SK-N-SH (cell line): Measurements from ENCODE around the gene SNCAIP. TPM values are rescaled to one million over a fixed set of nuclear protein-coding genes. Genes with fewer than 3 reads are reported as not detected.

Experiments
- CTCF ChIA-PET: fragments of 300-600, 350-600 bp; formaldehyde crosslinking; extraction: SDS; loops from one replicate; lab custom pipeline; 2021; lab: Yijun Ruan, JAX
- POLR2A ChIA-PET: fragments of 350-600 bp; sonication (Branson Sonifier 250); formaldehyde crosslinking; extraction: SDS; loops from one replicate; lab custom pipeline; 2020; ENCODE audit warnings: antibody characterized with exemption, inconsistent platforms; lab: Yijun Ruan, JAX
- DNase-seq: peaks from one replicate; pipeline ENCODE4 v3.0.0; 2012
- H2AFZ ChIP-seq: fragments of 200-600 bp; sonication (generic); 2 replicates; pipeline ENCODE4 v1.8.1; 2016; ENCODE audit warnings: antibody characterized with exemption, mild to moderate bottlenecking, low read depth
- H3F3A ChIP-seq: fragments of 200-600 bp; sonication (generic); replicated peaks from 2 replicates; pipeline ENCODE3; 2016; ENCODE audit warnings: antibody characterized with exemption, mild to moderate bottlenecking; ENCODE audit not compliant: insufficient read depth
- H3K27ac ChIP-seq, 2 experiments: fragments of 200-500 bp in 1 of 2; fragments of 200-600 bp in 1 of 2; sonication (Bioruptor generic) in 1 of 2; sonication (generic), shearing (Covaris generic) in 1 of 2; 2 replicates each; pipeline versions ENCODE4 v1.5.1 to v1.6.1; 2014 to 2016; ENCODE audit warnings: low read depth in 2 of 2, inconsistent platforms in 1 of 2, low read length in 1 of 2, mild to moderate bottlenecking in 1 of 2, mixed read lengths in 1 of 2
- H3K27me3 ChIP-seq: fragments of 200-600 bp; sonication (generic), shearing (Covaris generic); 2 replicates; pipeline ENCODE4 v1.6.1; 2016; ENCODE audit warnings: mixed run types; ENCODE audit not compliant: insufficient read depth
- H3K36me3 ChIP-seq, 2 experiments: fragments of 200-500 bp in 1 of 2; fragments of 200-600 bp in 1 of 2; sonication (Bioruptor generic) in 1 of 2; sonication (generic) in 1 of 2; replicated peaks in 1 of 2; 2 replicates each; pipeline versions ENCODE3 to v1.5.1; 2014 to 2016; ENCODE audit warnings: low read length in 1 of 2, mild to moderate bottlenecking in 1 of 2; ENCODE audit not compliant: insufficient read depth in 2 of 2, control insufficient read depth in 1 of 2
- H3K4me1 ChIP-seq, 2 experiments: fragments of 200-500 bp in 1 of 2; fragments of 200-600 bp in 1 of 2; sonication (Bioruptor generic) in 1 of 2; sonication (generic), shearing (Covaris generic) in 1 of 2; 2 replicates each; pipeline versions ENCODE4 v1.5.1 to v1.6.1; 2014 to 2016; ENCODE audit warnings: low read depth in 1 of 2, low read length in 1 of 2, mixed run types in 1 of 2; ENCODE audit not compliant: insufficient read depth in 2 of 2, control insufficient read depth in 1 of 2
- H3K4me2 ChIP-seq: fragments of 200-600 bp; sonication (generic), shearing (Covaris generic); 2 replicates; pipeline ENCODE4 v1.6.1; 2017; ENCODE audit warnings: mixed run types
- H3K4me3 ChIP-seq, 2 experiments: fragments of 200-500 bp in 1 of 2; fragments of 200-600 bp in 1 of 2; sonication (Bioruptor generic) in 1 of 2; sonication (generic), shearing (Covaris generic) in 1 of 2; 2 replicates each; pipeline versions ENCODE4 v1.5.1 to v1.8.1; 2014 to 2016; ENCODE audit warnings: low read depth in 2 of 2, inconsistent platforms in 1 of 2, low read length in 1 of 2, mild to moderate bottlenecking in 1 of 2, mixed read lengths in 1 of 2, moderate library complexity in 1 of 2
- H3K79me2 ChIP-seq: fragments of 200-600 bp; sonication (generic); 2 replicates; pipeline ENCODE4 v1.8.1; 2017; ENCODE audit warnings: mild to moderate bottlenecking; ENCODE audit not compliant: insufficient read depth
- H3K9ac ChIP-seq: fragments of 200-600 bp; sonication (generic); 2 replicates; pipeline ENCODE4 v1.6.1; 2017; ENCODE audit warnings: mixed run types
- H3K9me2 ChIP-seq: fragments of 200-600 bp; sonication (generic); 2 replicates; pipeline ENCODE4 v1.6.1; 2017; ENCODE audit warnings: mixed run types
- H3K9me3 ChIP-seq: fragments of 200-600 bp; sonication (generic); 2 replicates; pipeline ENCODE4 v1.6.1; 2017; ENCODE audit warnings: mixed run types, mild to moderate bottlenecking, moderate library complexity
- H4K20me1 ChIP-seq: fragments of 200-600 bp; sonication (generic); 2 replicates; pipeline ENCODE4 v1.6.1; 2017; ENCODE audit warnings: mild to moderate bottlenecking, mixed run types; ENCODE audit not compliant: insufficient read depth
- CHD2 ChIP-seq: fragments of 150-350 bp; IDR thresholded peaks from 2 replicates; pipeline ENCODE4 v1.6.1; 2018; ENCODE audit warnings: low read length; ENCODE audit not compliant: partially characterized antibody
- CTCF ChIP-seq: fragments of 200-600 bp; sonication (generic); IDR thresholded peaks from 2 replicates; pipeline ENCODE4 v1.6.1; 2017; ENCODE audit warnings: antibody characterized with exemption, mild to moderate bottlenecking, moderate library complexity
- FOXJ3 ChIP-seq: sonication (generic); formaldehyde crosslinking; IDR thresholded peaks from 2 replicates; pipeline ENCODE4 v1.5.1; 2020; ENCODE audit warnings: mild to moderate bottlenecking, missing genetic modification reagents
- FOXM1 ChIP-seq: IDR thresholded peaks from 2 replicates; pipeline ENCODE4 v1.4.0; 2012; ENCODE audit warnings: low read depth, mild to moderate bottlenecking
- GABPA ChIP-seq: IDR thresholded peaks from 2 replicates; pipeline ENCODE4 v1.4.0; 2012; ENCODE audit warnings: low read depth, mild to moderate bottlenecking
- GATA2 ChIP-seq: sonication (generic); formaldehyde crosslinking; IDR thresholded peaks from 2 replicates; pipeline ENCODE4 v1.5.0; 2020; ENCODE audit warnings: mild to moderate bottlenecking, missing genetic modification reagents
- IRF3 ChIP-seq: fragments of 150-350 bp; IDR thresholded peaks from 2 replicates; pipeline ENCODE4 v1.6.1; 2016; ENCODE audit warnings: mild to moderate bottlenecking, low read depth, low read length
- MEF2A ChIP-seq: IDR thresholded peaks from 2 replicates; pipeline ENCODE4 v1.4.0; 2012; ENCODE audit warnings: low read depth, borderline replicate concordance
- MXI1 ChIP-seq: IDR thresholded peaks from 2 replicates; pipeline ENCODE4 v1.6.1; 2012; ENCODE audit warnings: mild to moderate bottlenecking, low read depth, low read length, improper control_type of control experiment
- NFIC ChIP-seq: IDR thresholded peaks from 2 replicates; pipeline ENCODE4 v1.4.0; 2012; ENCODE audit warnings: borderline replicate concordance
- NRF1 ChIP-seq: IDR thresholded peaks from 2 replicates; pipeline ENCODE4 v1.6.1; 2012; ENCODE audit warnings: low read depth, mild to moderate bottlenecking, low read length
- PBX3 ChIP-seq: IDR thresholded peaks from 2 replicates; pipeline ENCODE4; 2012
- POLR2AphosphoS5 ChIP-seq: IDR thresholded peaks from 2 replicates; pipeline ENCODE4 v1.6.1; 2012; ENCODE audit warnings: low read depth, low read length
- RFX5 ChIP-seq: IDR thresholded peaks from 2 replicates; pipeline ENCODE4 v1.6.1; 2012; ENCODE audit warnings: mild to moderate bottlenecking, improper control_type of control experiment, low read length
- SMC3 ChIP-seq: IDR thresholded peaks from 2 replicates; pipeline ENCODE4 v1.6.1; 2012; ENCODE audit warnings: low read depth, low read length, improper control_type of control experiment
- USF1 ChIP-seq: IDR thresholded peaks from 2 replicates; pipeline ENCODE4 v1.4.0; 2012; ENCODE audit warnings: low read depth, borderline replicate concordance
- YY1 ChIP-seq: IDR thresholded peaks from 2 replicates; pipeline ENCODE4 v1.4.0; 2012; ENCODE audit warnings: low read depth, mild to moderate bottlenecking
- ZBTB33 ChIP-seq: IDR thresholded peaks from 2 replicates; pipeline ENCODE4 v1.4.0; 2012; ENCODE audit warnings: low read depth, borderline replicate concordance
- WGBS: methylation state at CpG from one replicate; pipeline ENCODE4 v1.1.6; 2017; ENCODE audit warnings: low lambda C conversion rate; 5-methylcytosine and 5-hydroxymethylcytosine counted together
- polyA plus RNA-seq, 3 experiments: library from polyadenylated mRNA; depleted of rRNA; stranded (reverse); fragments of >200 nt; gene quantifications; 2 replicates each; pipeline ENCODE4 v1.2.3, GENCODE V29; 2012

Gene SNCAIP
- polyA plus RNA-seq, 1 of the 3 experiments (the other 2 are of a cell fraction), result not detected

GRCh38 chr5:122439645-122440044 lies 127.6 kb downstream of the SNCAIP start:
- Histone ChIP-seq H3K27ac (no peak overlapping the region), H3K4me3 (no peak overlapping the region), H3K9me2 (no peaks in the 10 kb centered on the region), H3K9ac (no peak overlapping the region), H3F3A (no peaks in the 10 kb centered on the region), H4K20me1 (no peaks in the 10 kb centered on the region)
- no peak for DNase-seq
- WGBS, result 37% methylated on average over 1 of the region's 1 CpG
- no peak for TF ChIP-seq NFIC
- TF ChIP-seq POLR2AphosphoS5, result no peak
- no peak for TF ChIP-seq IRF3
- TF ChIP-seq NRF1, result no peak
- TF ChIP-seq FOXJ3 (CRISPR knock-in tag), result no peak
- no peak for TF ChIP-seq RFX5
- TF ChIP-seq GABPA, result no peak
- TF ChIP-seq SMC3, result no peak
- no peak for TF ChIP-seq YY1
- no peak for TF ChIP-seq MXI1
- TF ChIP-seq CTCF, result no peak
- no peak for TF ChIP-seq ZBTB33
- no peak for TF ChIP-seq MEF2A
- no peak for TF ChIP-seq GATA2
- no peak for TF ChIP-seq USF1
- no peak for TF ChIP-seq CHD2
- no peak for TF ChIP-seq PBX3
- TF ChIP-seq FOXM1, result no peak
- TF ChIP-seq, all 33 proteins: peak for 0
- CTCF ChIA-PET, result interaction anchor here (1.2 kb wide), 1 partner anchor 244 kb away, joined by 5 read pairs; no protein-coding TSS in a partner anchor
- POLR2A ChIA-PET, result no interaction called here
- Histone ChIP-seq H3K4me1 (no peaks in the 10 kb centered on the region), H3K36me3 (no peaks in the 10 kb centered on the region), H3K4me2 (no peak overlapping the region), H3K9me3 (no peaks in the 10 kb centered on the region), H3K27me3 (no peaks in the 10 kb centered on the region), H3K79me2 (no peaks in the 10 kb centered on the region), H2AFZ (no peak overlapping the region)
